Spleen (tissue), 11 donors: ENCODE data around the gene AHI1. TPM values are rescaled to one million over a fixed set of nuclear protein-coding genes. Genes with fewer than 3 reads are reported as not detected.

ENCODE experiments used
- DNase-seq: peaks from one replicate; pipeline ENCODE4 v3.0.0-alpha.2; 2020
- H3K27ac ChIP-seq, 8 donors: fragments of 200-600 bp; sonication (generic) in 7 of 8; 1 replicate in 4 of 8; 2 replicates in 4 of 8; pipeline versions ENCODE4 v1.5.0 to v1.8.0; 2016 to 2021; ENCODE audit warnings: inconsistent platforms in 4 of 8, mild to moderate bottlenecking in 4 of 8, moderate library complexity in 1 of 8
- H3K27me3 ChIP-seq, 7 donors: fragments of 200-600 bp; sonication (generic) in 6 of 7; replicated peaks in 1 of 7; 1 replicate in 4 of 7; 2 replicates in 3 of 7; pipeline versions ENCODE4 v1.5.0 to v1.8.0; 2016 to 2021; ENCODE audit warnings: inconsistent platforms in 3 of 7, mild to moderate bottlenecking in 1 of 7
- H3K36me3 ChIP-seq, 6 donors: fragments of 200-600 bp; sonication (generic) in 5 of 6; 1 replicate in 4 of 6; 2 replicates in 2 of 6; pipeline versions ENCODE4 v1.5.0 to v1.8.0; 2016 to 2021; ENCODE audit warnings: inconsistent platforms in 2 of 6
- H3K4me1 ChIP-seq, 6 donors: fragments of 200-600 bp; sonication (generic) in 5 of 6; 1 replicate in 3 of 6; 2 replicates in 3 of 6; pipeline versions ENCODE4 v1.5.0 to v1.8.0; 2016 to 2021; ENCODE audit warnings: inconsistent platforms in 3 of 6
- H3K4me3 ChIP-seq, 8 donors: fragments of 200-600 bp; sonication (generic) in 7 of 8; 1 replicate in 4 of 8; 2 replicates in 4 of 8; pipeline versions ENCODE4 v1.5.0 to v1.8.0; 2016 to 2021; ENCODE audit warnings: inconsistent platforms in 4 of 8, mild to moderate bottlenecking in 4 of 8, moderate library complexity in 2 of 8
- H3K9me3 ChIP-seq, 8 donors: fragments of 200-600 bp; sonication (generic) in 7 of 8; 1 replicate in 4 of 8; 2 replicates in 4 of 8; pipeline versions ENCODE4 v1.5.0 to v1.8.0; 2016 to 2021; ENCODE audit warnings: inconsistent platforms in 4 of 8
- CTCF ChIP-seq, 11 experiments: fragments of 200-600 bp in 7 of 11; fragments of 450-650 bp in 4 of 11; sonication (generic) in 4 of 11; IDR thresholded peaks in 8 of 11; conservative IDR thresholded peaks in 3 of 11; 1 replicate in 7 of 11; 2 replicates in 4 of 11; pipeline versions ENCODE4 v1.4.0 to v1.8.0; 2016 to 2021; ENCODE audit warnings: antibody characterized with exemption in 11 of 11, inconsistent platforms in 4 of 11, mild to moderate bottlenecking in 1 of 11
- POLR2A ChIP-seq, 3 donors: fragments of 450-650 bp; IDR thresholded peaks; one replicate each; pipeline ENCODE4 v1.5.1; 2017; ENCODE audit warnings: antibody characterized with exemption in 3 of 3, mild to moderate bottlenecking in 1 of 3
- POLR2AphosphoS5 ChIP-seq, 3 donors: sonication (generic); formaldehyde crosslinking; IDR thresholded peaks; one replicate each; pipeline ENCODE4 v1.5.1; 2017; ENCODE audit warnings: antibody characterized with exemption in 3 of 3
- WGBS, 5 donors: extraction: QIAGEN DNeasy Blood & Tissue Kit in 3 of 5; methylation state at CpG; one replicate each; pipeline versions ENCODE4 v1.1.5 to v1.1.7; 2013 to 2018; 5-methylcytosine and 5-hydroxymethylcytosine counted together
- intact Hi-C: fragments of 100-400 bp; cut with DNase I; formaldehyde crosslinking; loops from one replicate; pipeline ENCODE4 v1.15.0; 2023; ENCODE audit warnings: low total_unique reads
- polyA plus RNA-seq, 3 donors: library from polyadenylated mRNA; stranded (reverse); fragments of 200-250 nt; gene quantifications; one replicate each; pipeline ENCODE4 v1.2.1, GENCODE V29; 2013
- total RNA-seq, 7 donors: library from RNA; depleted of rRNA in 3 of 7; stranded (reverse); fragments of >200 nt in 3 of 7; fragmentation: NEBNext Ultra II Directional in 4 of 7; extraction: Animal tissue kit (Norgen Biotek cat#: 25700) in 4 of 7; gene quantifications; one replicate each; pipeline versions ENCODE4 v1.1.0 to v1.2.1, GENCODE V29; 2016 to 2021
- donor health status: healthy with polysubstance abuse.
- donor health status: DM: no; HTN: no; CAD: no; lungs with moderate emphysema.
- donor health status: DM: no; HTN: no; CAD: no.
- donor health status: Bipolar disorder and iron deficiency.
- donor health status: healthy.
- donor health status: DM: no; HTN: no; CAD: no.
- donor health status: DM: yes; HTN: yes; CAD: no.

AHI1 gene
- total and polyA plus RNA-seq, 10 donors: 3.6 to 21.8 (median 16.9) TPM

GRCh38 chr6:135532559-135532958 lies 35.0 kb upstream of the AHI1 start:
- WGBS, 5 donors: 6 to 50% (median 30%) methylated on average over 1 of the region's 1 CpG
- Histone ChIP-seq H3K4me1 (peaks cover 0 to 11% (median 6%) of the 10 kb centered on the region in 6 donors), H3K27ac (no peak overlapping the region), H3K36me3 (no peaks in the 10 kb centered on the region), H3K9me3 (no peaks in the 10 kb centered on the region), H3K4me3 (no peak overlapping the region), H3K27me3 (no peaks in the 10 kb centered on the region)
- intact Hi-C loops: loop anchor here (10.0 kb wide), 1 partner anchor 382 kb away; no protein-coding TSS in a partner anchor
- no peak for TF ChIP-seq POLR2AphosphoS5 (IDR thresholded peaks at IDR 0.05)
- no peak for DNase-seq

- 87 to 97% (median 89%) methylated on average over 2 of the region's 2 CpGs for WGBS, 5 donors
- no peak for DNase-seq
- Histone ChIP-seq H3K4me3 (no peak overlapping the region), H3K27me3 (no peaks in the 10 kb centered on the region), H3K27ac (no peak overlapping the region), H3K9me3 (no peaks in the 10 kb centered on the region), H3K4me1 (peaks cover 0 to 11% (median 6%) of the 10 kb centered on the region in 6 donors), H3K36me3 (no peaks in the 10 kb centered on the region)
- TF ChIP-seq POLR2AphosphoS5 (IDR thresholded peaks at IDR 0.05) (no peak), POLR2A (IDR thresholded peaks at IDR 0.05) (no peak), CTCF (IDR thresholded peaks at IDR 0.05 in 8 of 11, conservative IDR thresholded peaks at IDR 0.05 in 3 of 11) (no peak)
- intact Hi-C loops: loop anchor here (10.0 kb wide), 1 partner anchor 383 kb away; no protein-coding TSS in a partner anchor
Observed at GRCh38 chr6:135531954-135532490, 34.5 kb upstream of the AHI1 start.

GRCh38 chr6:135530113-135530512 lies 32.6 kb upstream of the AHI1 start:
- Histone ChIP-seq H3K27ac (no peak overlapping the region), H3K27me3 (no peaks in the 10 kb centered on the region), H3K4me3 (no peak overlapping the region), H3K36me3 (no peaks in the 10 kb centered on the region), H3K9me3 (no peaks in the 10 kb centered on the region), H3K4me1 (no peaks in the 10 kb centered on the region)
- WGBS, 5 donors: 80 to 95% (median 84%) methylated on average over 1 of the region's 1 CpG
- TF ChIP-seq POLR2AphosphoS5 (IDR thresholded peaks at IDR 0.05): no peak
- TF ChIP-seq CTCF (IDR thresholded peaks at IDR 0.05 in 8 of 11, conservative IDR thresholded peaks at IDR 0.05 in 3 of 11): no peak
- TF ChIP-seq POLR2A (IDR thresholded peaks at IDR 0.05): no peak
- intact Hi-C loops: loop anchor here (10.0 kb wide), 1 partner anchor 385 kb away; no protein-coding TSS in a partner anchor
- no peak for DNase-seq

GRCh38 chr6:135527960-135528249 lies 30.4 kb upstream of the AHI1 start:
- intact Hi-C loops: no loop called here

More at GRCh38 chr6:135527960-135528249, 30.4 kb upstream of the AHI1 start:
- Histone ChIP-seq H3K27ac (no peak overlapping the region), H3K36me3 (no peaks in the 10 kb centered on the region), H3K27me3 (no peaks in the 10 kb centered on the region), H3K4me3 (no peak overlapping the region), H3K9me3 (no peaks in the 10 kb centered on the region), H3K4me1 (no peaks in the 10 kb centered on the region)
- no peak for DNase-seq
- TF ChIP-seq POLR2A (IDR thresholded peaks at IDR 0.05): no peak
- TF ChIP-seq POLR2AphosphoS5 (IDR thresholded peaks at IDR 0.05): no peak
- no peak for TF ChIP-seq CTCF (IDR thresholded peaks at IDR 0.05 in 8 of 11, conservative IDR thresholded peaks at IDR 0.05 in 3 of 11)
